SK-N-SH (cell line): ENCODE data around the gene CABLES2. TPM values are rescaled to one million over a fixed set of nuclear protein-coding genes. Genes with fewer than 3 reads are reported as not detected.

ENCODE experiments used
- CTCF ChIA-PET: fragments of 300-600, 350-600 bp; formaldehyde crosslinking; extraction: SDS; loops from one replicate; lab custom pipeline; 2021; lab: Yijun Ruan, JAX
- POLR2A ChIA-PET: fragments of 350-600 bp; sonication (Branson Sonifier 250); formaldehyde crosslinking; extraction: SDS; loops from one replicate; lab custom pipeline; 2020; ENCODE audit warnings: antibody characterized with exemption, inconsistent platforms; lab: Yijun Ruan, JAX
- DNase-seq: peaks from one replicate; pipeline ENCODE4 v3.0.0; 2012
- H2AFZ ChIP-seq: fragments of 200-600 bp; sonication (generic); 2 replicates; pipeline ENCODE4 v1.8.1; 2016; ENCODE audit warnings: antibody characterized with exemption, mild to moderate bottlenecking, low read depth
- H3F3A ChIP-seq: fragments of 200-600 bp; sonication (generic); replicated peaks from 2 replicates; pipeline ENCODE3; 2016; ENCODE audit warnings: antibody characterized with exemption, mild to moderate bottlenecking; ENCODE audit not compliant: insufficient read depth
- H3K27ac ChIP-seq, 2 experiments: fragments of 200-500 bp in 1 of 2; fragments of 200-600 bp in 1 of 2; sonication (Bioruptor generic) in 1 of 2; sonication (generic), shearing (Covaris generic) in 1 of 2; 2 replicates each; pipeline versions ENCODE4 v1.5.1 to v1.6.1; 2014 to 2016; ENCODE audit warnings: low read depth in 2 of 2, inconsistent platforms in 1 of 2, low read length in 1 of 2, mild to moderate bottlenecking in 1 of 2, mixed read lengths in 1 of 2
- H3K27me3 ChIP-seq: fragments of 200-600 bp; sonication (generic), shearing (Covaris generic); 2 replicates; pipeline ENCODE4 v1.6.1; 2016; ENCODE audit warnings: mixed run types; ENCODE audit not compliant: insufficient read depth
- H3K36me3 ChIP-seq, 2 experiments: fragments of 200-500 bp in 1 of 2; fragments of 200-600 bp in 1 of 2; sonication (Bioruptor generic) in 1 of 2; sonication (generic) in 1 of 2; replicated peaks in 1 of 2; 2 replicates each; pipeline versions ENCODE3 to v1.5.1; 2014 to 2016; ENCODE audit warnings: low read length in 1 of 2, mild to moderate bottlenecking in 1 of 2; ENCODE audit not compliant: insufficient read depth in 2 of 2, control insufficient read depth in 1 of 2
- H3K4me1 ChIP-seq, 2 experiments: fragments of 200-500 bp in 1 of 2; fragments of 200-600 bp in 1 of 2; sonication (Bioruptor generic) in 1 of 2; sonication (generic), shearing (Covaris generic) in 1 of 2; 2 replicates each; pipeline versions ENCODE4 v1.5.1 to v1.6.1; 2014 to 2016; ENCODE audit warnings: low read depth in 1 of 2, low read length in 1 of 2, mixed run types in 1 of 2; ENCODE audit not compliant: insufficient read depth in 2 of 2, control insufficient read depth in 1 of 2
- H3K4me2 ChIP-seq: fragments of 200-600 bp; sonication (generic), shearing (Covaris generic); 2 replicates; pipeline ENCODE4 v1.6.1; 2017; ENCODE audit warnings: mixed run types
- H3K4me3 ChIP-seq, 2 experiments: fragments of 200-500 bp in 1 of 2; fragments of 200-600 bp in 1 of 2; sonication (Bioruptor generic) in 1 of 2; sonication (generic), shearing (Covaris generic) in 1 of 2; 2 replicates each; pipeline versions ENCODE4 v1.5.1 to v1.8.1; 2014 to 2016; ENCODE audit warnings: low read depth in 2 of 2, inconsistent platforms in 1 of 2, low read length in 1 of 2, mild to moderate bottlenecking in 1 of 2, mixed read lengths in 1 of 2, moderate library complexity in 1 of 2
- H3K79me2 ChIP-seq: fragments of 200-600 bp; sonication (generic); 2 replicates; pipeline ENCODE4 v1.8.1; 2017; ENCODE audit warnings: mild to moderate bottlenecking; ENCODE audit not compliant: insufficient read depth
- H3K9ac ChIP-seq: fragments of 200-600 bp; sonication (generic); 2 replicates; pipeline ENCODE4 v1.6.1; 2017; ENCODE audit warnings: mixed run types
- H3K9me2 ChIP-seq: fragments of 200-600 bp; sonication (generic); 2 replicates; pipeline ENCODE4 v1.6.1; 2017; ENCODE audit warnings: mixed run types
- H3K9me3 ChIP-seq: fragments of 200-600 bp; sonication (generic); 2 replicates; pipeline ENCODE4 v1.6.1; 2017; ENCODE audit warnings: mixed run types, mild to moderate bottlenecking, moderate library complexity
- H4K20me1 ChIP-seq: fragments of 200-600 bp; sonication (generic); 2 replicates; pipeline ENCODE4 v1.6.1; 2017; ENCODE audit warnings: mild to moderate bottlenecking, mixed run types; ENCODE audit not compliant: insufficient read depth
- GATA2 ChIP-seq: sonication (generic); formaldehyde crosslinking; IDR thresholded peaks from 2 replicates; pipeline ENCODE4 v1.5.0; 2020; ENCODE audit warnings: mild to moderate bottlenecking, missing genetic modification reagents
- NFIC ChIP-seq: IDR thresholded peaks from 2 replicates; pipeline ENCODE4 v1.4.0; 2012; ENCODE audit warnings: borderline replicate concordance
- NRF1 ChIP-seq: IDR thresholded peaks from 2 replicates; pipeline ENCODE4 v1.6.1; 2012; ENCODE audit warnings: low read depth, mild to moderate bottlenecking, low read length
- PBX3 ChIP-seq: IDR thresholded peaks from 2 replicates; pipeline ENCODE4; 2012
- RXRA ChIP-seq: IDR thresholded peaks from 2 replicates; pipeline ENCODE4 v1.4.0; 2012; ENCODE audit warnings: low read depth, mild to moderate bottlenecking, borderline replicate concordance
- USF2 ChIP-seq: fragments of 150-350 bp; IDR thresholded peaks from 2 replicates; pipeline ENCODE4 v1.6.1; 2017; ENCODE audit warnings: antibody characterized with exemption, low read length, low read depth, borderline replicate concordance
- WGBS: methylation state at CpG from one replicate; pipeline ENCODE4 v1.1.6; 2017; ENCODE audit warnings: low lambda C conversion rate; 5-methylcytosine and 5-hydroxymethylcytosine counted together
- polyA plus RNA-seq, 3 experiments: library from polyadenylated mRNA; depleted of rRNA; stranded (reverse); fragments of >200 nt; gene quantifications; 2 replicates each; pipeline ENCODE4 v1.2.3, GENCODE V29; 2012
- TF ChIP-seq, protein P1 (sequence below): fragments of 150-350 bp; IDR thresholded peaks from 2 replicates; pipeline ENCODE4 v1.6.1; 2016; ENCODE audit warnings: mild to moderate bottlenecking, low read depth, low read length

Gene CABLES2
- polyA plus RNA-seq, 1 of the 3 experiments (the other 2 are of a cell fraction) = 4.8 TPM

DNA sequence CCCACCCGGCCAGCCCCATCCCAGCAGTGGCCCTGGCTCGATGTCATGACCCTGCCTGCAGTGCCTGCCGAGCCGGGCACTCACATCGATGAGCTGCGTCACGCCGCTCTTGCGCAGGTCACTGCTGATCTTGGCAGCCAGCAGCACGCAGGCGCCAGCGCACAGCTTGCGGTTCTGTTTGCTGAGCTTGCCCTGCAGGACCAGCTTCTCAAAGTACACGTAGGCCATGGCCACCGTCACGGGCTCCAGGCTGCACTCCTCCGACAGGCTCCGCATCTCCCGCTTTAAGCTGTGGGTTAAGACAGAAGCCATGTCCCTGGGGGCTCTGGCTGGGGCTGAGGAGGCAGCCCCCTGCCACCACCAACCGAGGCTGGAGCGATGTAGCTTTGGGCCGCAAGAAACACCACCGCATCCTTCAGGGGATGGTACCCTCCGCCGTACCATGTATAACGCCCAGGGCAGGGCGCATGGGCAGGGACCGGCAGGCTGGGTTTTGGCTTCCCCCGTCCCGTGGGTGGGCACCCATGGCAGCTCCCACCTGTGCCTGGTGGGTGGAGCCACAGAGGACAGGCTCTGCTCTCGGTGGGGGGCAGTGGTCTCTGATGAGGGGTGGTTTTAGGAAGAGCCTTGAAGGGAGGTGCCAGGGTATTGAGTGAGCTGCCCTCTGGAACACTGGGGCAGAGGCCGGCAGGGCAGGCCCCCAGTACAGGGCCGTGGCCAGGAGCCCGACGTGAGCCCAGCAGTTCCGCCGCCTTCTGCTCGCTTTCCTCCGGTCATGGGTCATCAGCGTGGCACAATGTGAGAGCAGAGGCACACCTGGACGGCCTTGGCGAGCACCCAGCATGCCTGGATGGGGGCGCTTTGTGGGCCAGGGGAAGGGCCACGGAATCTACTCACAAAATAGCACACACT lies 15.7 kb downstream of the CABLES2 start:
- CTCF ChIA-PET = interaction anchor here (0.6 to 1.9 kb wide), 6 partner anchors 9 to 89 kb away, joined by 3 to 7 read pairs (median 4); partner anchors contain the start of gene ADRM1
- H3K9ac ChIP-seq = no peak overlapping the region
- peaks cover 31% of the 10 kb centered on the region for H3K79me2 ChIP-seq
- WGBS = 96% methylated on average over 25 of the region's 44 CpGs
- H3K4me3 ChIP-seq = no peak overlapping the region
- peaks cover 17% of the 10 kb centered on the region for H3F3A ChIP-seq
- peaks cover 0 to 19% of the 10 kb centered on the region in 2 experiments; a peak in 2 of 4 replicates for H3K4me1 ChIP-seq
- POLR2A ChIA-PET = interaction anchor here (2.0 to 3.0 kb wide), 2 partner anchors 8 to 19 kb away, joined by 5 to 12 read pairs; no protein-coding TSS in a partner anchor
- no peaks in the 10 kb centered on the region for H3K9me3 ChIP-seq
- H4K20me1 ChIP-seq = peaks cover 22% of the 10 kb centered on the region
- H2AFZ ChIP-seq = no peak overlapping the region
- H3K27me3 ChIP-seq = no peaks in the 10 kb centered on the region
- DNase-seq = no peak
- H3K27ac ChIP-seq = no peak overlapping the region; a peak in 1 of 4 replicates
- TF ChIP-seq NFIC (no peak), NRF1 (no peak), USF2 (no peak), GATA2 (CRISPR knock-in tag) (no peak)
- TF ChIP-seq, protein P1, sequence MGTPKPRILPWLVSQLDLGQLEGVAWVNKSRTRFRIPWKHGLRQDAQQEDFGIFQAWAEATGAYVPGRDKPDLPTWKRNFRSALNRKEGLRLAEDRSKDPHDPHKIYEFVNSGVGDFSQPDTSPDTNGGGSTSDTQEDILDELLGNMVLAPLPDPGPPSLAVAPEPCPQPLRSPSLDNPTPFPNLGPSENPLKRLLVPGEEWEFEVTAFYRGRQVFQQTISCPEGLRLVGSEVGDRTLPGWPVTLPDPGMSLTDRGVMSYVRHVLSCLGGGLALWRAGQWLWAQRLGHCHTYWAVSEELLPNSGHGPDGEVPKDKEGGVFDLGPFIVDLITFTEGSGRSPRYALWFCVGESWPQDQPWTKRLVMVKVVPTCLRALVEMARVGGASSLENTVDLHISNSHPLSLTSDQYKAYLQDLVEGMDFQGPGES = no peak
- no peak overlapping the region for H3K4me2 ChIP-seq
- peaks cover 15 to 38% of the 10 kb centered on the region in 2 experiments for H3K36me3 ChIP-seq
- no peaks in the 10 kb centered on the region for H3K9me2 ChIP-seq

- H3K9me2 ChIP-seq = no peaks in the 10 kb centered on the region
- H3K4me2 ChIP-seq = no peak overlapping the region
- no peak overlapping the region for H2AFZ ChIP-seq
- H3F3A ChIP-seq = peaks cover 17% of the 10 kb centered on the region
- H3K27ac ChIP-seq = no peak overlapping the region; a peak in 1 of 4 replicates
- no peak for DNase-seq
- WGBS = 89% methylated on average over 27 of the region's 29 CpGs
- H4K20me1 ChIP-seq = peaks cover 22% of the 10 kb centered on the region
- TF ChIP-seq RXRA = no peak
- TF ChIP-seq PBX3 = 0 out of 2 replicates have a peak, but pooled peaks have one; percentile 1
- TF ChIP-seq, all 33 proteins: peak for 1
- POLR2A ChIA-PET = interaction anchor here (2.0 to 3.0 kb wide), 2 partner anchors 9 to 20 kb away, joined by 5 to 12 read pairs; no protein-coding TSS in a partner anchor
- Histone ChIP-seq H3K79me2 (peaks cover 40% of the 10 kb centered on the region), H3K27me3 (no peaks in the 10 kb centered on the region), H3K4me3 (no peak overlapping the region), H3K4me1 (peaks cover 0 to 19% of the 10 kb centered on the region in 2 experiments; a peak in 2 of 4 replicates), H3K9me3 (no peaks in the 10 kb centered on the region), H3K36me3 (peaks cover 15 to 38% of the 10 kb centered on the region in 2 experiments), H3K9ac (no peak overlapping the region)
- CTCF ChIA-PET = interaction anchor here (0.6 to 1.9 kb wide), 9 partner anchors 8 to 88 kb away, joined by 3 to 10 read pairs (median 4); partner anchors contain the start of gene ADRM1
These were observed 16.5 kb downstream of the CABLES2 start for GRCh38 chr20:62390317-62391164.
